ENCODE data around the gene TMEM165. TPM values are rescaled to one million over a fixed set of nuclear protein-coding genes. Genes with fewer than 3 reads are reported as not detected.

The TMEM165 gene
- total and polyA plus RNA-seq, 9 of the 15 experiments (the other 6 are each of a cell fraction or from before 2014, with no cell fraction given), result 21.3 to 145 (median 96.8) TPM

DNA sequence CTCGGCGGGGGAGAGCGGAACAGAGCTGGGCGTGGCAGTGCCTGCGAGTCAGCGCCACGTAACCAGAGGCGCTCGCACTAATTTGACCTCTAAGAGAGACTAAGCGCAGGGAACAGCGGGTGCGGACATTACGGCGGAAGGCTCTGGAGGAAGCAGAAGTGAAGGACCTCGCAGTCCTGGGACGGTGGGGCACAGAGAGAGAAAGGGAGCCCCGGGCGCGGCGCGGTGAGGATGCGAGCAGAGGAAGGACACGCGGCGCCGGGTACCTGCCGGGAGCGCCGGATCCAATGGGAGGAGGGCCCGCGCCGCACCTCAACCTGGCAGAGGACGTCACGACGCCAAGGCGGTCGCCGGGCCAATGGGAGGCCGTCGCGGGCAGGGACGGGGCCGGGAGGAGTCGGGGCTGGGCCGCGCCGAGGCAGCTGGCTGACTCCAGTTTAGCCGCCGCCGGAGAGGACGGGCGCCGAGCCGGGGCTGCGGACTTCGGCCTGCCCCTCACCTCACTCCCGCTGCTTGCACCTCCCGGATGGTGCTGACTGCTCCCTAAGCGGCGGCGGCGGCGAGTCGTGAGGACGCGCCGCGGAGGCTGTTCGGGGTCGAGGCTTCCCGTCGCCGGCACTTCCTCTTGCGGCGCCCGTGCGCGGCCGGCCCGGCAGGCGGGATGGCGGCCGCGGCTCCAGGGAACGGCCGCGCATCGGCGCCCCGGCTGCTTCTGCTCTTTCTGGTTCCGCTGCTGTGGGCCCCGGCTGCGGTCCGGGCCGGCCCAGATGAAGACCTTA lies at the start of gene TMEM165 (continued):
- no peak for TF ChIP-seq RAD21 (CRISPR knock-in tag; conservative IDR thresholded peaks at IDR 0.05 in 1 of 2, IDR thresholded peaks at IDR 0.05 in 1 of 2)
- TF ChIP-seq GATAD2B (IDR thresholded peaks at IDR 0.05; ENCODE audit: borderline replicate concordance), result no peak
- no peak for TF ChIP-seq ZNF133 (CRISPR knock-in tag; IDR thresholded peaks at IDR 0.05)
- TF ChIP-seq ZNF311 (CRISPR knock-in tag; IDR thresholded peaks at IDR 0.05), result no peak
- TF ChIP-seq SRSF3 (IDR thresholded peaks at IDR 0.05; ENCODE audit: insufficient read depth, low read length), result no peak
- TF ChIP-seq MCM7 (IDR thresholded peaks at IDR 0.05), result no peak
- peak in 2 of 3 experiments; percentile 57 to 65 for TF ChIP-seq YY1 (IDR thresholded peaks at IDR 0.05; ENCODE audit: borderline replicate concordance in 1 of 3, control insufficient read depth in 1 of 3, extremely low read depth in 1 of 3, insufficient read depth in 3 of 3, insufficient read length in 1 of 3, insufficient replicate concordance in 2 of 3, low read depth in 1 of 3, low read length in 2 of 3)
- no peak for TF ChIP-seq ZNF785 (CRISPR knock-in tag; IDR thresholded peaks at IDR 0.05)
- no peak for TF ChIP-seq TCFL5 (CRISPR knock-in tag; conservative IDR thresholded peaks at IDR 0.05)
- TF ChIP-seq, protein P1, sequence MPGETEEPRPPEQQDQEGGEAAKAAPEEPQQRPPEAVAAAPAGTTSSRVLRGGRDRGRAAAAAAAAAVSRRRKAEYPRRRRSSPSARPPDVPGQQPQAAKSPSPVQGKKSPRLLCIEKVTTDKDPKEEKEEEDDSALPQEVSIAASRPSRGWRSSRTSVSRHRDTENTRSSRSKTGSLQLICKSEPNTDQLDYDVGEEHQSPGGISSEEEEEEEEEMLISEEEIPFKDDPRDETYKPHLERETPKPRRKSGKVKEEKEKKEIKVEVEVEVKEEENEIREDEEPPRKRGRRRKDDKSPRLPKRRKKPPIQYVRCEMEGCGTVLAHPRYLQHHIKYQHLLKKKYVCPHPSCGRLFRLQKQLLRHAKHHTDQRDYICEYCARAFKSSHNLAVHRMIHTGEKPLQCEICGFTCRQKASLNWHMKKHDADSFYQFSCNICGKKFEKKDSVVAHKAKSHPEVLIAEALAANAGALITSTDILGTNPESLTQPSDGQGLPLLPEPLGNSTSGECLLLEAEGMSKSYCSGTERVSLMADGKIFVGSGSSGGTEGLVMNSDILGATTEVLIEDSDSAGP (CRISPR knock-in tag; IDR thresholded peaks at IDR 0.05), result no peak
- peak; percentile 60 for TF ChIP-seq CHD1 (IDR thresholded peaks at IDR 0.05; ENCODE audit: low read length)
- no peak for TF ChIP-seq ZNF584 (CRISPR knock-in tag; IDR thresholded peaks at IDR 0.05; ENCODE audit: low read depth)
- TF ChIP-seq, protein P2, sequence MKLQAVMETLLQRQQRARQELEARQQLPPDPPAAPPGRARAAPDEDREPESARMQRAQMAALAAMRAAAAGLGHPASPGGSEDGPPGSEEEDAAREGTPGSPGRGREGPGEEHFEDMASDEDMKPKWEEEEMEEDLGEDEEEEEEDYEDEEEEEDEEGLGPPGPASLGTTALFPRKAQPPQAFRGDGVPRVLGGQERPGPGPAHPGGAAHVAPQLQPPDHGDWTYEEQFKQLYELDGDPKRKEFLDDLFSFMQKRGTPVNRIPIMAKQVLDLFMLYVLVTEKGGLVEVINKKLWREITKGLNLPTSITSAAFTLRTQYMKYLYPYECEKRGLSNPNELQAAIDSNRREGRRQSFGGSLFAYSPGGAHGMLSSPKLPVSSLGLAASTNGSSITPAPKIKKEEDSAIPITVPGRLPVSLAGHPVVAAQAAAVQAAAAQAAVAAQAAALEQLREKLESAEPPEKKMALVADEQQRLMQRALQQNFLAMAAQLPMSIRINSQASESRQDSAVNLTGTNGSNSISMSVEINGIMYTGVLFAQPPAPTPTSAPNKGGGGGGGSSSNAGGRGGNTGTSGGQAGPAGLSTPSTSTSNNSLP (IDR thresholded peaks at IDR 0.05; ENCODE audit: borderline replicate concordance, low read depth, low read length), result no peak
- TF ChIP-seq, protein P3, sequence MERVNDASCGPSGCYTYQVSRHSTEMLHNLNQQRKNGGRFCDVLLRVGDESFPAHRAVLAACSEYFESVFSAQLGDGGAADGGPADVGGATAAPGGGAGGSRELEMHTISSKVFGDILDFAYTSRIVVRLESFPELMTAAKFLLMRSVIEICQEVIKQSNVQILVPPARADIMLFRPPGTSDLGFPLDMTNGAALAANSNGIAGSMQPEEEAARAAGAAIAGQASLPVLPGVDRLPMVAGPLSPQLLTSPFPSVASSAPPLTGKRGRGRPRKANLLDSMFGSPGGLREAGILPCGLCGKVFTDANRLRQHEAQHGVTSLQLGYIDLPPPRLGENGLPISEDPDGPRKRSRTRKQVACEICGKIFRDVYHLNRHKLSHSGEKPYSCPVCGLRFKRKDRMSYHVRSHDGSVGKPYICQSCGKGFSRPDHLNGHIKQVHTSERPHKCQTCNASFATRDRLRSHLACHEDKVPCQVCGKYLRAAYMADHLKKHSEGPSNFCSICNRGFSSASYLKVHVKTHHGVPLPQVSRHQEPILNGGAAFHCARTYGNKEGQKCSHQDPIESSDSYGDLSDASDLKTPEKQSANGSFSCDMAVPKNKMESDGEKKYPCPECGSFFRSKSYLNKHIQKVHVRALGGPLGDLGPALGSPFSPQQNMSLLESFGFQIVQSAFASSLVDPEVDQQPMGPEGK (CRISPR knock-in tag; IDR thresholded peaks at IDR 0.05; ENCODE audit: borderline replicate concordance), result no peak
- TF ChIP-seq, protein P4, sequence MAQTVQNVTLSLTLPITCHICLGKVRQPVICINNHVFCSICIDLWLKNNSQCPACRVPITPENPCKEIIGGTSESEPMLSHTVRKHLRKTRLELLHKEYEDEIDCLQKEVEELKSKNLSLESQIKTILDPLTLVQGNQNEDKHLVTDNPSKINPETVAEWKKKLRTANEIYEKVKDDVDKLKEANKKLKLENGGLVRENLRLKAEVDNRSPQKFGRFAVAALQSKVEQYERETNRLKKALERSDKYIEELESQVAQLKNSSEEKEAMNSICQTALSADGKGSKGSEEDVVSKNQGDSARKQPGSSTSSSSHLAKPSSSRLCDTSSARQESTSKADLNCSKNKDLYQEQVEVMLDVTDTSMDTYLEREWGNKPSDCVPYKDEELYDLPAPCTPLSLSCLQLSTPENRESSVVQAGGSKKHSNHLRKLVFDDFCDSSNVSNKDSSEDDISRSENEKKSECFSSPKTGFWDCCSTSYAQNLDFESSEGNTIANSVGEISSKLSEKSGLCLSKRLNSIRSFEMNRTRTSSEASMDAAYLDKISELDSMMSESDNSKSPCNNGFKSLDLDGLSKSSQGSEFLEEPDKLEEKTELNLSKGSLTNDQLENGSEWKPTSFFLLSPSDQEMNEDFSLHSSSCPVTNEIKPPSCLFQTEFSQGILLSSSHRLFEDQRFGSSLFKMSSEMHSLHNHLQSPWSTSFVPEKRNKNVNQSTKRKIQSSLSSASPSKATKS (CRISPR knock-in tag; IDR thresholded peaks at IDR 0.05), result no peak
- TF ChIP-seq CXXC5 (CRISPR knock-in tag; IDR thresholded peaks at IDR 0.05), result peak; percentile 85
- TF ChIP-seq ZNF134 (CRISPR knock-in tag; conservative IDR thresholded peaks at IDR 0.05), result no peak
- TF ChIP-seq PHF21A (IDR thresholded peaks at IDR 0.05; ENCODE audit: borderline replicate concordance, low read depth), result peak; percentile 8; the same call in 1 of the 2 replicates
- TF ChIP-seq TRIM28 (IDR thresholded peaks at IDR 0.05), result no peak
- TF ChIP-seq RFX5 (IDR thresholded peaks at IDR 0.05; ENCODE audit: low read depth, low read length), result no peak
